Liver (tissue), 3 donors: ENCODE data around the gene JPH3.

Source experiments
- FOXA1 ChIP-seq: IDR thresholded peaks from 2 replicates; pipeline ENCODE4 v1.6.1; 2016; ENCODE audit warnings: antibody characterized with exemption
- GABPA ChIP-seq, 2 donors: IDR thresholded peaks in 1 of 2; conservative IDR thresholded peaks in 1 of 2; 2 replicates each; pipeline ENCODE4 v1.6.1; 2016; ENCODE audit warnings: antibody characterized with exemption in 2 of 2, mild to moderate bottlenecking in 1 of 2, moderate library complexity in 1 of 2
- HNF4G ChIP-seq: IDR thresholded peaks from 2 replicates; pipeline ENCODE4 v1.6.1; 2016; ENCODE audit warnings: antibody characterized with exemption
- JUND ChIP-seq, 2 donors: IDR thresholded peaks; 2 replicates each; pipeline ENCODE4 v1.6.1; 2016; ENCODE audit warnings: antibody characterized with exemption in 2 of 2
- RXRA ChIP-seq, 2 donors: IDR thresholded peaks; 2 replicates each; pipeline ENCODE4 v1.6.1; 2017 to 2018; ENCODE audit warnings: antibody characterized with exemption in 2 of 2, mild to moderate bottlenecking in 1 of 2
- SP1 ChIP-seq: IDR thresholded peaks from 2 replicates; pipeline ENCODE4 v1.6.1; 2018; ENCODE audit warnings: antibody characterized with exemption, mild to moderate bottlenecking
- YY1 ChIP-seq: IDR thresholded peaks from 2 replicates; pipeline ENCODE4 v1.6.1; 2016; ENCODE audit warnings: antibody characterized with exemption, mild to moderate bottlenecking
- TF ChIP-seq, protein P1 (sequence below): fragments of 150-350 bp; IDR thresholded peaks from 2 replicates; pipeline ENCODE4 v1.5.1; 2017; ENCODE audit warnings: improper control_type of control experiment, low read depth, low read length; ENCODE audit not compliant: missing input control
- donor health status: healthy.
- donor health status: healthy.

DNA sequence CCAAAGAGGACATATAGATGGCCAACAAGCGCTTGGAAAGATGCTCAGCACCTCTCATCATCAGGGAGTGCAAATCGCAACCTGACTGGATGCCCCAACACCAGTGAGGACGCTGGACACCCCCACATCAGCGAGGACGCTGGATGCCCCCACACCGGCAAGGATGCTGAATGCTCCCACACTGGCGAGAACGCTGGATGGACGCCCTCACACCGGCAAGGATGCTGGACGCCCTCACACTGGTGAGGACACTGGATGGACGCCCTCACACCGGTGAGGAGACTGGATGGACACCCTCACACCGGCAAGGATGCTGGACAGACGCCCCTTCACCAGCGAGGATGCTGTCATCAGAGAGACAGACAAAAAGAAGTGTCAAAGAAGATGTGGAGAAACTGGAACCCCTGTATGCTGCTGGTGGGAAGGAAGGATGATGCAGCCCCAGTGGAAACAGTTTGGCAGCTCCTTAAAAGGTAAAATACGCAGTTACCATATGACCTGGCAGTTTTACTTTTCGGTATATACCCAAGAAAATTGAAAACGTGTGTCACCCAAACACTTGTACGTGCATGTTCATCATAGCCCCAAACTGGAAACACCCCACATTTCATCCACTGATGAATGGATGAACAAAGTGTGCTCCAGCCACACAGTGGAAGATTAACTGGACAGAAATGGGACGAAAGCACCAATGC is 10.1 kb upstream of the JPH3 start:
- TF ChIP-seq, protein P1, sequence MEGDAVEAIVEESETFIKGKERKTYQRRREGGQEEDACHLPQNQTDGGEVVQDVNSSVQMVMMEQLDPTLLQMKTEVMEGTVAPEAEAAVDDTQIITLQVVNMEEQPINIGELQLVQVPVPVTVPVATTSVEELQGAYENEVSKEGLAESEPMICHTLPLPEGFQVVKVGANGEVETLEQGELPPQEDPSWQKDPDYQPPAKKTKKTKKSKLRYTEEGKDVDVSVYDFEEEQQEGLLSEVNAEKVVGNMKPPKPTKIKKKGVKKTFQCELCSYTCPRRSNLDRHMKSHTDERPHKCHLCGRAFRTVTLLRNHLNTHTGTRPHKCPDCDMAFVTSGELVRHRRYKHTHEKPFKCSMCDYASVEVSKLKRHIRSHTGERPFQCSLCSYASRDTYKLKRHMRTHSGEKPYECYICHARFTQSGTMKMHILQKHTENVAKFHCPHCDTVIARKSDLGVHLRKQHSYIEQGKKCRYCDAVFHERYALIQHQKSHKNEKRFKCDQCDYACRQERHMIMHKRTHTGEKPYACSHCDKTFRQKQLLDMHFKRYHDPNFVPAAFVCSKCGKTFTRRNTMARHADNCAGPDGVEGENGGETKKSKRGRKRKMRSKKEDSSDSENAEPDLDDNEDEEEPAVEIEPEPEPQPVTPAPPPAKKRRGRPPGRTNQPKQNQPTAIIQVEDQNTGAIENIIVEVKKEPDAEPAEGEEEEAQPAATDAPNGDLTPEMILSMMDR: no peak
- no peak for TF ChIP-seq SP1
- TF ChIP-seq YY1: no peak
- TF ChIP-seq FOXA1: no peak
- TF ChIP-seq GABPA (IDR thresholded peaks at IDR 0.05 in 1 of 2, conservative IDR thresholded peaks at IDR 0.05 in 1 of 2): no peak
- no peak for TF ChIP-seq RXRA (IDR thresholded peaks at IDR 0.05)
- TF ChIP-seq HNF4G: no peak
- no peak for TF ChIP-seq JUND (IDR thresholded peaks at IDR 0.05)
